ENCODE data around the gene EPM2AIP1. TPM values are rescaled to one million over a fixed set of nuclear protein-coding genes. Genes with fewer than 3 reads are reported as not detected.

EPM2AIP1 gene
- total RNA-seq, 3 donors from 2014 or later = 9.9 to 21.2 (median 13.6) TPM

- no peaks in the 10 kb centered on the region for H3K9me3 ChIP-seq
- DNase-seq (no peak), ATAC-seq (no peak)
- intact Hi-C loops (cut with DNase I, micrococcal nuclease) = no loop called here
- H3K4me1 ChIP-seq (ENCODE audit: low read depth) = no peaks in the 10 kb centered on the region
- no peaks in the 10 kb centered on the region for H3K36me3 ChIP-seq (ENCODE audit: low read depth)
- no peak for TF ChIP-seq CTCF (IDR thresholded peaks at IDR 0.05)
- no peak overlapping the region for H3K4me3 ChIP-seq
Measured at GRCh38 chr3:37017683-37018082, 24.8 kb upstream of the EPM2AIP1 start.

- intact Hi-C loops (cut with DNase I, micrococcal nuclease) = no loop called here
- no peak for ATAC-seq
- no peak for TF ChIP-seq CTCF (IDR thresholded peaks at IDR 0.05)
Measured at GRCh38 chr3:37016903-37017302, 24.0 kb upstream of the EPM2AIP1 start.

GRCh38 chr3:37015642-37016041 is 22.7 kb upstream of the EPM2AIP1 start:
- DNase-seq (no peak), ATAC-seq (no peak)
- Histone ChIP-seq H3K9me3 (no peaks in the 10 kb centered on the region), H3K4me1 (ENCODE audit: low read depth) (no peaks in the 10 kb centered on the region), H3K4me3 (no peak overlapping the region), H3K36me3 (ENCODE audit: low read depth) (no peaks in the 10 kb centered on the region)
- TF ChIP-seq CTCF (IDR thresholded peaks at IDR 0.05) = no peak
- intact Hi-C loops (cut with DNase I, micrococcal nuclease) = no loop called here

More at GRCh38 chr3:37016903-37017302, 24.0 kb upstream of the EPM2AIP1 start:
- Histone ChIP-seq H3K36me3 (ENCODE audit: low read depth) (no peaks in the 10 kb centered on the region), H3K4me1 (ENCODE audit: low read depth) (no peaks in the 10 kb centered on the region), H3K9me3 (no peaks in the 10 kb centered on the region), H3K4me3 (no peak overlapping the region)
- no peak for DNase-seq

- H3K36me3 ChIP-seq (ENCODE audit: low read depth) = no peaks in the 10 kb centered on the region
- no peaks in the 10 kb centered on the region for H3K4me1 ChIP-seq (ENCODE audit: low read depth)
- TF ChIP-seq CTCF (IDR thresholded peaks at IDR 0.05) = no peak
- no peak overlapping the region for H3K4me3 ChIP-seq
- ATAC-seq (no peak), DNase-seq (no peak)
- intact Hi-C loops (cut with DNase I, micrococcal nuclease) = no loop called here
- H3K9me3 ChIP-seq = no peaks in the 10 kb centered on the region
Measured at GRCh38 chr3:37014620-37015019, 21.7 kb upstream of the EPM2AIP1 start.

- DNase-seq = peak; percentile 95 to 100 (median 97)
- ATAC-seq = peak; percentile 94
- intact Hi-C loops (cut with DNase I, micrococcal nuclease) = no loop called here
- no peak for TF ChIP-seq CTCF (IDR thresholded peaks at IDR 0.05)
- H3K4me1 ChIP-seq (ENCODE audit: low read depth) = peaks cover 24% of the 10 kb centered on the region
- H3K9me3 ChIP-seq = no peaks in the 10 kb centered on the region
- H3K4me3 ChIP-seq = peak within 1 kb of the TSS; percentile 37
- peaks cover 6% of the 10 kb centered on the region for H3K36me3 ChIP-seq (ENCODE audit: low read depth)
Measured at GRCh38 chr3:36993326-36994283, 674 bp upstream of the EPM2AIP1 start, which contains the start of gene MLH1. MLH1 (plus strand) TSS chr3:36993518; CDS start chr3:36993548, 30 bp downstream.

Measured in mucosa of descending colon (tissue), 3 donors.